SH-SY5Y (cell line): ENCODE measurements around the gene PITPNM3.

Experiments used
- GATA2 ChIP-seq: IDR thresholded peaks from 2 replicates; pipeline ENCODE4 v1.6.1; 2011; ENCODE audit warnings: mild to moderate bottlenecking, low read depth, low read length
- GATA3 ChIP-seq: IDR thresholded peaks from 2 replicates; pipeline ENCODE4 v1.6.1; 2011; ENCODE audit warnings: low read depth, mild to moderate bottlenecking, low read length, moderate library complexity

PITPNM3 gene

GRCh38 chr17:6548034-6548433 lies 8.3 kb downstream of the PITPNM3 start:
- TF ChIP-seq GATA3 (no peak), GATA2 (no peak)

- TF ChIP-seq GATA2 (no peak), GATA3 (no peak)
Measured at GRCh38 chr17:6547336-6547735, 9.0 kb downstream of the PITPNM3 start.

GRCh38 chr17:6546069-6546718 lies 10.2 kb downstream of the PITPNM3 start:
- no peak for TF ChIP-seq GATA3
- TF ChIP-seq GATA2, result no peak

GRCh38 chr17:6545291-6545690 lies 11.1 kb downstream of the PITPNM3 start:
- TF ChIP-seq GATA3 (no peak), GATA2 (no peak)

GRCh38 chr17:6544011-6544370 lies 12.4 kb downstream of the PITPNM3 start:
- TF ChIP-seq GATA2 (no peak), GATA3 (no peak)

- TF ChIP-seq GATA3 (no peak), GATA2 (no peak)
Measured at GRCh38 chr17:6543079-6544010, 13.0 kb downstream of the PITPNM3 start.

GRCh38 chr17:6542577-6542976 lies 13.8 kb downstream of the PITPNM3 start:
- no peak for TF ChIP-seq GATA3

- no peak for TF ChIP-seq GATA3
- no peak for TF ChIP-seq GATA2
Measured at GRCh38 chr17:6541886-6542285, 14.5 kb downstream of the PITPNM3 start.

DNA sequence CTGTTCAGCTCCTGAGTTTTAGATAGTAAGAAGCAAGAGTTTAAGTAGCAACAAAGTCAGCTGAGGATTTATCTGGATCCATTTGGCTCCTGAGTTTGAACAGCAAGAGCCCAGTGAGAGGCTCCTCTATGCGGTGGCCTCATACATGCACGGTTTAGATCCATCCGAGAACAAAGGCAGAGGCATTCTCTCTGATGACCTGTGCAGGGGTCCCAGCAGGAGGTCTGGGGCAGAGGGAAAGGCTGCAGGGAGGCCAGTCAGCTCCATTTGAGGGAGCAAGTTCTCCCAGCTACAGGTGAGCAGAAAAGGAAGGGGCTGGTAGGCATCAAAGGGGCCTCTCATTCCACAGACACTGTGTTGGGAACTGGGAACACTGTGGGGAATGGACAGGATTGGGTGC lies 16.5 kb downstream of the PITPNM3 start:
- TF ChIP-seq GATA3 (no peak), GATA2 (no peak)

- no peak for TF ChIP-seq GATA2
- TF ChIP-seq GATA3, result no peak
Measured at GRCh38 chr17:6536566-6537065, 19.7 kb downstream of the PITPNM3 start.

DNA sequence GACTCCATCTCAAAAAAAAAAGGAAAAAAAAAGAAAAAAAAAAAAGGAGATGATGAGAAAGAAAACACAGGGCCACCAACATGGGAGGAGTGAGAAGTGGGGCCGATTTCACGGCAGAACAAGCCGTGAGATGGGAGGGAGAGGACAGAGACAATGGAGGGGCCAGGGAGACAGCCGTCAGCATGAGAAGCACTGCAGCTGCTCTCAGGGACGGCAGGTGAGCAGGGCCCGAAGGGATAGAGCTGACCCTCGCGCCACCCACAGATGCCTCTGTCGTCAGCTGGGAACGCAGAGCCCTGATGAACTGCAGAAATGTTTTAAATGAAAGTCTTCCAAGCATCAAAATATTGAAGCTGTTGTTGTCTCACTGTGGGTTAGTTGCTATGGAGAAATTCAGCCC lies 20.3 kb downstream of the PITPNM3 start:
- TF ChIP-seq GATA3 (no peak), GATA2 (no peak)

GRCh38 chr17:6534846-6535514 lies 21.4 kb downstream of the PITPNM3 start:
- TF ChIP-seq GATA3 (no peak), GATA2 (no peak)

DNA sequence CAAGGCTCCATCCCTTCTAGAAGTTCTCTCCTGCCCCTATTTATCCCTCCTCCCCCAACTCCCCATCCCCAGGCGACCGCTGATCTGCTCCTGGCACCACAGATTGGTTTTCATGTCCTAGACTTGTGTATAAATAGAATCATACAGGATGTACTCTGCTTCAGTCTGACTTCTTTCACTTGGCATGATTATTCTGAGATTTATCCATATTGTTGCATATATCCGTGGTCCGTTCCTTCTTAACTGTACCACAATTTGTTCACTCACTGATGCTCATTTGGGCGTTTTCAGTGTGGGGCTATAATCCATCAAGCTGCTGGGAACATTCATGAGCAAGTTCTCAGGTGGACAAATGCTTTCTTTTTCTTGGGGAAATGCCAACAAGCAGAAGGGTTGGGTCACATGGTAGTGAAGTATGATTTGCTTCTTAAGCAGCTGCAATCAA lies 23.9 kb downstream of the PITPNM3 start:
- TF ChIP-seq GATA3, result no peak
- no peak for TF ChIP-seq GATA2

GRCh38 chr17:6531575-6531974 lies 24.8 kb downstream of the PITPNM3 start:
- TF ChIP-seq GATA2 (no peak), GATA3 (no peak)
